ENCODE measurements around the gene TMED4. TPM values are rescaled to one million over a fixed set of nuclear protein-coding genes. Genes with fewer than 3 reads are reported as not detected.

The TMED4 gene
- total RNA-seq, 2 experiments from 2014 or later, result 74.6 to 76.2 TPM

DNA sequence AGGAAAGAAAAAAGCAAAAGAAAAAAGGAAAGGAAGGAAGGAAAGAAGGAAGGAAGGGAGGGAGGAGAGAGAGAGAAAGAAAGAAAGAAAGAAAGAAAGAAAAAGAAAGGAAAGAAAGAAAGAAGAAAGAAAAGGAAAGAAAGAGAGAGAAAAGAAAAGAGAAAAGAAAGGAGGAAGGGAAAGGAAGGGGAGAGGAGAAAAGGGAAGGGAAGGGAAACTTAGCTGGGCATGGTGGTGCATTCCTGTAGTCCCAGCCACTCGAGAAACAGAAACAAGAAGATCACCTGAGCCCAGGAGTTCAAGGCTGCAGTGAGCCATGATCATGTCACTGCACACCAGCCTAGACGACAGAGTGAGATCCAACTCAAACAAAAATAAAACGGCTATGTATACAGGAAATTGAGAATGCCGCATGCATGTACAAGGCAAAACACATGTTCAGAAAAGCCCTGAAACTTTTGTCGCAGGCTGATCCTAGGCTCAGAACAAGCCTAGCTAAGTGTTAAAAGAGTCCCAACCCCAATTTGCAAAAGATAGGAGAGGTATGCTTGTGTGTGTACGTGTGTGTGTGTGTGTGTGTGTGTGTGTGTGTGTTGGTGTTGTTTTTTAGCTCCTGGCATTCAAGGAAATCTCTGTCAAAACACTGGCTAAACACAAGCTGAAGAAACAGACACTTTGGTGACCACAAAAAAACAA, 34.3 kb downstream of the TMED4 start:
- no peak overlapping the region for H3K4me3 Mint-ChIP-seq
- DNase-seq (no peak), ATAC-seq (no peak)
- no peaks in the 10 kb centered on the region for H3K27me3 Mint-ChIP-seq
- no peaks in the 10 kb centered on the region for H3K9me3 Mint-ChIP-seq
- TF ChIP-seq, protein P1, sequence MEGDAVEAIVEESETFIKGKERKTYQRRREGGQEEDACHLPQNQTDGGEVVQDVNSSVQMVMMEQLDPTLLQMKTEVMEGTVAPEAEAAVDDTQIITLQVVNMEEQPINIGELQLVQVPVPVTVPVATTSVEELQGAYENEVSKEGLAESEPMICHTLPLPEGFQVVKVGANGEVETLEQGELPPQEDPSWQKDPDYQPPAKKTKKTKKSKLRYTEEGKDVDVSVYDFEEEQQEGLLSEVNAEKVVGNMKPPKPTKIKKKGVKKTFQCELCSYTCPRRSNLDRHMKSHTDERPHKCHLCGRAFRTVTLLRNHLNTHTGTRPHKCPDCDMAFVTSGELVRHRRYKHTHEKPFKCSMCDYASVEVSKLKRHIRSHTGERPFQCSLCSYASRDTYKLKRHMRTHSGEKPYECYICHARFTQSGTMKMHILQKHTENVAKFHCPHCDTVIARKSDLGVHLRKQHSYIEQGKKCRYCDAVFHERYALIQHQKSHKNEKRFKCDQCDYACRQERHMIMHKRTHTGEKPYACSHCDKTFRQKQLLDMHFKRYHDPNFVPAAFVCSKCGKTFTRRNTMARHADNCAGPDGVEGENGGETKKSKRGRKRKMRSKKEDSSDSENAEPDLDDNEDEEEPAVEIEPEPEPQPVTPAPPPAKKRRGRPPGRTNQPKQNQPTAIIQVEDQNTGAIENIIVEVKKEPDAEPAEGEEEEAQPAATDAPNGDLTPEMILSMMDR (IDR thresholded peaks at IDR 0.05), result peak; percentile 23
- H3K36me3 Mint-ChIP-seq (ENCODE audit: low read depth), result no peaks in the 10 kb centered on the region
- H3K4me1 Mint-ChIP-seq (ENCODE audit: low read depth), result peaks cover 9% of the 10 kb centered on the region
- POLR2A ChIA-PET, result interaction anchor here (0.6 kb wide), 1 partner anchor 256 kb away, joined by 3 read pairs; no protein-coding TSS in a partner anchor
- H3K27ac Mint-ChIP-seq, result no peak overlapping the region
- CTCF ChIA-PET, result interaction anchor here (1.0 to 3.1 kb wide), 4 partner anchors 13 to 307 kb away, joined by 3 to 15 read pairs (median 8); no protein-coding TSS in a partner anchor
- intact Hi-C loops (cut with micrococcal nuclease), result no loop called here

DNA sequence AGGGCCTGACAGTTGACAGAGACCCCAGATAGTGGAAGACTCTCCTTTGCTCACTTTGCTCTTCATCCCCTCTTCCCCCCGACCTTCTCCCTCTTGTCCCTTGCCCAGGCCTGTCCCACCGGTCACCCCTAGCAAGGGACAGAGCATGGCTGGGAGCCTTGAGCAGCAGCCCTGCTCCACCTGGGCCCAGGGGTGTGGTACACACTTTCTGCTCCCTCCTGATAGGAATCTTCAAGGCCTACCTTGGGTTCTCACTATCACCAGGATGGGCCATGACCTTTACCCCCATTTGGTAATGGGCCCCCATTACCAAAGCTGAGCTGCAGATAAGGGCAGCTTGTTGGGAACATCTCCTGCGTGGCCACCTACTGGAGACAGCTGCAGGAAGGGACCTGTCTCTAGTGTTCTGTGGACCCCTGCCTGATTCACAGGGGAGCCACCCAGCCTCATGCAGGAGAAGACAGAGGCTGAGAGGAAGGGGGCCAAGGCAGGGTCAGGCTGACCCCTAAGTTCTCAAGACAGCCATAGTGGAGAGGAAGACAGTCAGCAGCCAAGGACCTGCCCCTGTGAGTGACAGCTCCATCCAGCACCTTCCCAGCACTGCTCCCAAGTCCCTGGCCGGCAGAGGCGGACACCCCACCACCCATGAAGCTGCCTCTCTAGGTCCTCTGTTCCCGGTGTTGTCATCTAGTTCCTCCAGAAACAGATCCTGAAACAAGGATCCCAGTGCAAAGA, 40.0 kb downstream of the TMED4 start:
- intact Hi-C loops (cut with micrococcal nuclease), result no loop called here
- TF ChIP-seq, protein P1 (IDR thresholded peaks at IDR 0.05), result no peak
- no peak for ATAC-seq
- Mint-ChIP-seq H3K9me3 (no peaks in the 10 kb centered on the region), H3K4me1 (ENCODE audit: low read depth) (no peaks in the 10 kb centered on the region), H3K27me3 (no peaks in the 10 kb centered on the region), H3K27ac (no peak overlapping the region), H3K36me3 (ENCODE audit: low read depth) (no peaks in the 10 kb centered on the region), H3K4me3 (no peak overlapping the region)
- CTCF ChIA-PET, result interaction anchor here (0.7 kb wide), 1 partner anchor 7 kb away, joined by 4 read pairs; no protein-coding TSS in a partner anchor
- POLR2A ChIA-PET, result no interaction called here
- no peak for DNase-seq

GRCh38 chr7:44541028-44541869, 40.8 kb downstream of the TMED4 start, which contains the start of gene NPC1L1:
TSS of gene NPC1L1 (minus strand) at chr7:44541330. CDS start at chr7:44541259, 71 bp downstream.
- CTCF ChIA-PET, result interaction anchor here (0.6 to 1.2 kb wide), 2 partner anchors 15 to 180 kb away, joined by 3 read pairs; no protein-coding TSS in a partner anchor
- H3K9me3 Mint-ChIP-seq, result no peaks in the 10 kb centered on the region
- POLR2A ChIA-PET, result no interaction called here
- H3K4me3 Mint-ChIP-seq, result no peak within 1 kb of the TSS
- DNase-seq, result no peak
- peak within 1 kb of the TSS; percentile 20 for H3K27ac Mint-ChIP-seq
- no peaks in the 10 kb centered on the region for H3K27me3 Mint-ChIP-seq
- ATAC-seq, result no peak
- intact Hi-C loops (cut with micrococcal nuclease), result no loop called here
- TF ChIP-seq, protein P1 (IDR thresholded peaks at IDR 0.05), result no peak
- no peaks in the 10 kb centered on the region for H3K4me1 Mint-ChIP-seq (ENCODE audit: low read depth)
- no peaks in the 10 kb centered on the region for H3K36me3 Mint-ChIP-seq (ENCODE audit: low read depth)

GRCh38 chr7:44540592-44541027, 41.4 kb downstream of the TMED4 start:
- no peaks in the 10 kb centered on the region for H3K9me3 Mint-ChIP-seq
- POLR2A ChIA-PET, result no interaction called here
- peak overlapping the region; percentile 20 for H3K27ac Mint-ChIP-seq
- no peaks in the 10 kb centered on the region for H3K4me1 Mint-ChIP-seq (ENCODE audit: low read depth)
- TF ChIP-seq, protein P1 (IDR thresholded peaks at IDR 0.05), result no peak
- H3K4me3 Mint-ChIP-seq, result no peak overlapping the region
- no peaks in the 10 kb centered on the region for H3K36me3 Mint-ChIP-seq (ENCODE audit: low read depth)
- intact Hi-C loops (cut with micrococcal nuclease), result no loop called here
- no peak for ATAC-seq
- H3K27me3 Mint-ChIP-seq, result no peaks in the 10 kb centered on the region
- CTCF ChIA-PET, result interaction anchor here (0.6 to 1.2 kb wide), 2 partner anchors 14 to 179 kb away, joined by 3 read pairs; no protein-coding TSS in a partner anchor
- no peak for DNase-seq

Measured in activated CD8-positive, alpha-beta T cell treated with anti-CD3 and anti-CD28 coated beads for 36 hours (primary cell).